ENCODE measurements around the gene MSH2. TPM values are rescaled to one million over a fixed set of nuclear protein-coding genes. Genes with fewer than 3 reads are reported as not detected.
"Not testable (repeated sequence)": the region's sequence is repeated elsewhere in the genome, so short reads cannot be mapped to it uniquely, and the experiment has no call there.

The MSH2 gene
- total RNA-seq, 1 donor, result 20.2 TPM

GRCh38 chr2:47406649-47407330 lies 3.8 kb downstream of the MSH2 start:
- not testable (repeated sequence) for DNase-seq (ENCODE audit: low read depth in 2 of 3, low spot score in 2 of 3)

DNA sequence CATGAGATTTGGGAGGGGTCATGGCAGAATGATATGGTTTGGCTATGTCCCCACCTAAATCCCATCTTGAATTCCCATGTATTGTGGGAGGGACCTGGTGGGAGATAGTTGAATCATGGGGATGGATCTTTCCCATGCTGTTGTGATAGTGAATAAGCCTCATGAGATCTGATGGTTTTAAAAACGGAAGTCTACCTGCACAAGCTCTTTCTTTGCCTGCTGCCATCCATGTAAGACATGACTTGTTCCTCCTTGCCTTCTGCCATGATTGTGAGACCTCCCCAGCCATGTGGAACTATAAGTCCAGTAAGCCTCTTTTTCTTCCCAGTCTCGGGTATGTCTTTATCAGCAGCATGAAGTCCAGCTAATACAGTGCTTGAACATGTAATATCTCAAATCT lies 5.0 kb downstream of the MSH2 start:
- DNase-seq (ENCODE audit: low read depth in 2 of 3, low spot score in 2 of 3), result not testable (repeated sequence)

DNA sequence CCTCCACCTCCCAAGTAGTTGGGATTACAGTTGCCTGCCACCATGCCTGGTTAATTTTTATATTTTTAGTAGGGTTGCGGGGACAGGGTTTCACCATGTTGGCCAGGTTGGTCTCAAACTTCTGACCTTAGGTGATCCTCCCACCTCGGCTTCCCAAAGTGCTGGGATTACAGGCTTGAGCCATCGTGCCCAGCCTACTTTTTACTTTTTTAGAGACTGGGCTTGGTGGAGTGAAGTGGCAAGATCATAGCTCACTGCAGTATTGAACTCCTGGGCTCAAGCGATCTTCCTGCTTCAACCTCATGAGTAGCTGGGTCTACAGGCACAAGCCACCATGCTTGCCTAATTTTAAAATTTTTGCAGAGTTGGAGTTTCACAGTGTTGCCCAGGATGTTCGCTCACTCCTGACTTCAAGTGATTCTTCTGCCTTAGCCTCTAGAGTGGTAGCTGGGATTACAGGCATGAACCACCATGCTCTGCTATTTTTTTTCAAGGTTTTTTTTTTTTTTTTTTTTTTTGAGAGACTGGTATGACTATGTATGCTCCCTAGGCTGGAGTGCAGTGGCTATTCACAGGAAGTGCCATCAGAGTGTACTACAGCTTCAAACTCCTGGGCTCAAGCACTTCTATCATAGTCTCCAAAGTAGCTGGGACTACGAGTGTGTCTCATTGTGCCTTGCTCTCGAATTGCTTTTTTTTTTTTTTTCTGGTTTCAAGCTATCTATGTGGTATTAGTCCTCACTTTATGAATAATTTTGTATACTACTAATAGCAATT lies 11.9 kb downstream of the MSH2 start:
- DNase-seq (ENCODE audit: low read depth in 2 of 3, low spot score in 2 of 3), result no peak

GRCh38 chr2:47420214-47420613 lies 17.3 kb downstream of the MSH2 start:
- no peak for DNase-seq (ENCODE audit: low read depth in 2 of 3, low spot score in 2 of 3)

GRCh38 chr2:47420683-47421082 lies 17.7 kb downstream of the MSH2 start:
- DNase-seq (ENCODE audit: low read depth in 2 of 3, low spot score in 2 of 3), result not testable (repeated sequence)

DNA sequence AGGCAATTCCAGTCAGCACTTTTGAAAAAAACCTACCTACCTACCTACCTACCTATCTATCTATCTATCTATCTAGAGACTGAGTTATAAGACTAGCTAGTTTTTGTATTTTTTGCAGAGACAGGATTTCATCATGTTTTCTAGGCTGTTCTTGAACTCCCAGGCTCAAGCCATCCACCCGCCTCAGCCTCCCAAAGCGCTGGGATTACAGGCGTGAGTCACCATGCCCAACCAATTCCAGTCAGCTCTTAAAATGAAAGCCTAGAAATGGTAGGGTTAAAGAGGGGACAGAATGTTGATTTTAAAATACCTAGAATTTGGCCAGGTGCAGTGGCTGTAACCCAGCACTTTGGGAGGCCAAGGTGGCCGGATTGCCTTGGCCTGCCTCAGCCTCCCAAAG lies 19.1 kb downstream of the MSH2 start:
- DNase-seq (ENCODE audit: low read depth in 2 of 3, low spot score in 2 of 3), result no peak

GRCh38 chr2:47422560-47422959 lies 19.6 kb downstream of the MSH2 start:
- no peak for DNase-seq (ENCODE audit: low read depth in 2 of 3, low spot score in 2 of 3)

DNA sequence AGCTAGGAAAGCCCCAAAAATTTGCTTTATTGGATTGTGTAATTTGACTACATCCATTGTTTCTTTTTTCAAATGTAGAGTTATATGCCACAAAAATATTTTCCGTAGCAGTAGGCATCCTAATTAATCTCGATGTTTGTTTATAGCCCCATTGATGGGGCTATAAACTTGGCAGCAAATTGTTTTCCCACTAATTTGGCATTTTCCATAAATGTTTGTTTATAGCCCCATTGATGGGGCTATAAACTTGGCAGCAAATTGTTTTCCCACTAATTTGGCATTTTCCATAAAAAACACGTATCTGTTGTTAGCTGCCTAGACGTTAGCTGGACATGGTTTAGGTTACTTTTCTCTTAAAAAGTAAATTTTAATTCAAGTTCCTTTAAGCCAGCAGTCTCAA lies 23.8 kb downstream of the MSH2 start:
- no peak for DNase-seq (ENCODE audit: low read depth in 2 of 3, low spot score in 2 of 3)

GRCh38 chr2:47429795-47430194 lies 26.8 kb downstream of the MSH2 start:
- no peak for DNase-seq (ENCODE audit: low read depth in 2 of 3, low spot score in 2 of 3)

- not testable (repeated sequence) for DNase-seq (ENCODE audit: low read depth in 2 of 3, low spot score in 2 of 3)
Observed at GRCh38 chr2:47433006-47433405, 30.1 kb downstream of the MSH2 start.

DNA sequence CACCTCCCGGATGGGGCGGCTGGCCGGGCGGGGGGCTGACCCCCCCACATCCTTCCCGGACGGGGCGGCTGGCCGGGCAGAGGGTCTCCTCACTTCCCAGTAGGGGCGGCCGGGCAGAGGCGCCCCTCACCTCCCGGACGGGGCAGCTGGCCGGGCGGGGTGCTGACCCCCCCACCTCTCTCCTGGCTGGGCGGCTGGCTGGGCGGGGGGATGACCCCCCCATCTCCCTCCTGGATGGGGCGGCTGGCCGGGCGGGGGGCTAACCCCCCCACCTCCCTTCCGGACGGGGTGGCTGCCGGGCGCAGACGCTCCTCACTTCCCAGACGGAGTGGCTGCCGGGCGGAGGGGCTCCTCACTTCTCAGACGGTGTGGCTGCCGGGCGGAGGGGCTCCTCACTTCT lies 30.5 kb downstream of the MSH2 start:
- not testable (repeated sequence) for DNase-seq (ENCODE audit: low read depth in 2 of 3, low spot score in 2 of 3)

GRCh38 chr2:47437287-47437686 lies 34.3 kb downstream of the MSH2 start:
- DNase-seq (ENCODE audit: low read depth in 2 of 3, low spot score in 2 of 3), result peak in 2 of 3 donors; percentile 7 to 59

DNA sequence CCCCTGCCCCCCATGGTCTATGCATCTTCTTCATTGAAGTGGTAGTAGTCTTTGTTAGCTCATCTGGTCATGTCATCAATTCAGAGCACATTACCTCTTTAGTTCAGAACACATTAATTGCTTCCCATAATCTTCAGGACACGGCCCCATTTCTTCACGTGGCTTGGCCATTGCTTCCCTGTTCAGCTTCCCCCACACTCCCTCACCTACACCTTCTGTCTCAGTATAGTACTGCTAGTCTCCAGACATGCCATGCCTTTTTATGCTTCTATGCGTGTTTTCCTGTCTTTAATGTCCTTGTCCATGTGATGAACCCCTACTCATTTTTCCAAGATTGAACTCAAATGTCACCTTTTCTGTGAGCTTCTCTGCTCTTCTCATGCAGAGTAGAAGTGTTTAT lies 35.1 kb downstream of the MSH2 start:
- DNase-seq (ENCODE audit: low read depth in 2 of 3, low spot score in 2 of 3), result no peak

- DNase-seq (ENCODE audit: low read depth in 2 of 3, low spot score in 2 of 3), result no peak
Observed at GRCh38 chr2:47438783-47439182, 35.8 kb downstream of the MSH2 start.

DNA sequence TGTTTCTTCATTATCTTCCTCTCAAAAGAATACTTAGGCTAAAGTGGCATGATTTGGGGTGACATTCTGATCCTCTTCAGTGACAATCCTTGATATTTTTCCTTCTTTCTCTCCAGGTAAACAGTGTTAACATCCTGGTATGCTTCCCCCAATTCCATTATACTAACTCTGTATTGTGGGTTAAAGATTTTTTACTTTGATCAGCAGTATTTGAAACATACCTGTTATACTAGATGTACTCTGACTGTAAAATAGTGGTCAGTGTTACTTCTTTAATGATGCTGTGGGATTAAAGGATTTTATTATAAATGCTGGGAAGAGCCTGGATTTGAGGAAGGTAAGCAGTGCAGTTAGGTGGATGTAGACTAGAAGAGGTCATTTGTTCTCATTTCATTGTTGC lies 48.8 kb downstream of the MSH2 start:
- DNase-seq (ENCODE audit: low read depth in 2 of 3, low spot score in 2 of 3), result no peak

DNA sequence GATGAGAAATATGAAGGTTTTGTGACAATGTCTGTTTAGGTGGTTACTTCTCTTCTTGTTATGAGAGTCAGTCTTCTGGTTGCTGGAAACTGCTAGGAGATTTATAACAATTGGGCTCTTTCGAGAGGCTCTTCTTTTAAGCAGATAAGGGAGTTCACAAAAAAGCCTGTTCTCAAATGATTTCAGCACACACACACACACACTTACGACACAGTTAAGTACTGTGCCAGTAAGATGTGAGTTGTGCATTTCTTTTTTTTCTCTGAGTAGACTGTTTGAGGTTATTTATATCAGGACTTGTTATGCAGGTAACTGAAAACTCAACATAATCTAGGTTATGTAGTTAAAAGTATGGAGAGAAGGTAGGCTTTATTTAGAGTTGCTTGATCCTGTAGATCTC lies 49.8 kb downstream of the MSH2 start:
- no peak for DNase-seq (ENCODE audit: low read depth in 2 of 3, low spot score in 2 of 3)

GRCh38 chr2:47454818-47455217 lies 51.9 kb downstream of the MSH2 start:
- DNase-seq (ENCODE audit: low read depth in 2 of 3, low spot score in 2 of 3), result not testable (repeated sequence)

- DNase-seq (ENCODE audit: low read depth in 2 of 3, low spot score in 2 of 3), result no peak
Observed at GRCh38 chr2:47455411-47455810, 52.5 kb downstream of the MSH2 start.

GRCh38 chr2:47456851-47457250 lies 53.9 kb downstream of the MSH2 start:
- no peak for DNase-seq (ENCODE audit: low read depth in 2 of 3, low spot score in 2 of 3)

- DNase-seq (ENCODE audit: low read depth in 2 of 3, low spot score in 2 of 3), result no peak
Observed at GRCh38 chr2:47457268-47457667, 54.3 kb downstream of the MSH2 start.

- DNase-seq (ENCODE audit: low read depth in 2 of 3, low spot score in 2 of 3), result no peak
Observed at GRCh38 chr2:47459021-47459420, 56.1 kb downstream of the MSH2 start.

GRCh38 chr2:47460766-47461165 lies 57.8 kb downstream of the MSH2 start:
- DNase-seq (ENCODE audit: low read depth in 2 of 3, low spot score in 2 of 3), result no peak

Measured in hematopoietic multipotent progenitor cell (in vitro differentiated cells).